NCI-H2107 treated with DMSO at 0.1 percent for 48 hours (cell line): ENCODE results near the gene MTOR.

ENCODE experiments used
- DNase-seq: peaks from one replicate; lab custom pipeline; 2025; ENCODE audit not compliant: unreplicated experiment; lab: John Stamatoyannopoulos, UW

Gene MTOR

GRCh38 chr1:11153184-11153583 is 109.2 kb downstream of the MTOR start:
- DNase-seq, result no peak

DNA sequence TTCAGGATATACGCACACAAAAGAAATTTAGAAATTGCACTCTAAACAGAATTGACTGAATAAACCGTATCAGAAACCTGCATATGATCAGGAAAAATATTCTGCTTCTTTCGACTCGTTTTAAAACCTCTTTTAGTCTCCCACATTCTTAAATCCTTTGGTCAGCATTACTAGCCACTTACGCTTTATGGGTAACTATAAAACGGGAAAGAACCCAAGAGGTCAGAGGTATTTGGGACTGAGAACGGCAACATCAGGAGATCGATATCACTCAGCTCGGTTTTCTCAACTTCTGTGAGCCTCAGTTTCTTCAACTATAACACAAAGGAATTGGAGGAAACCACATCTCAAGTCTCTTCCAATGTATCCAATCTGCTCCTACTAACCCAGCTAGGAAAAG is 109.6 kb downstream of the MTOR start:
- DNase-seq, result no peak

- no peak for DNase-seq
Measured at GRCh38 chr1:11151826-11152612, 110.3 kb downstream of the MTOR start.

DNA sequence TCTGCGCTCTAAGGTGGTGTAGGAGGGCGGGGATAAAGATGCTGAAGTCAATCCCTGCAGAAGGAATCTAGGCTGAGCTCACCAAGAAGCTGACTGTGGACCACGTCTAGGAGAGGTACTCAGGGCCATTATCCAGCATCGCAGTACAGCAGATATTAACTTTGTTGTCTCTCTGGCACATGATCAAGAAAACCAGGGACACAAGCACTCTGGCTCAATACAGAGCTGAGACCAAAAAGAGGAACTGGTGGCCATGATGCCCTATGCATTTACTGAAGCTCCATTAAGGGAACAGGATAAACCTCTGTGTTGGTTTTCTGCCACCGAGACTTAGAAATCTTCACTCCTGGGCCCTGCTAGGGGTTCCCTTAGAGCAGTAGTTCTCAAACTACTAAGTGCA is 111.2 kb downstream of the MTOR start:
- no peak for DNase-seq

DNA sequence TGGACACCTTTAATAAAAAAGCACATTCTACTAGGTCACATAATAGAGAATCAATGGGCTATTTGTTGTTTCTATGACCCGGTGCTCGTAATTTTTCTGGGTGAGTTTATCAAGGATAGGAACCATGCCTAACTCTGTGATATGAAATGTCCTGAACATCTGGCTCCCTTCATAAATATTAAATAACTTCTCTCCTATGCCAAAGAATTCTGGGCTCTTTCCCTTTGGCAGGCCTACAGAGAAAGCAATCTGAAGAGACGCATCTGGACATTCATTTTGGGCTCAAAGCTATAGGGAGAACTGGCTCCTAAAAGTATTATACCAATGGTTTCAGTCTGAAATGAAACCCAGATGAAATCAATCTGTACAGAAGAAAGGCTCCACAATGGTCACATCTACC is 112.0 kb downstream of the MTOR start:
- DNase-seq, result no peak

- DNase-seq, result no peak
Measured at GRCh38 chr1:11147197-11147770, 115.1 kb downstream of the MTOR start.

- no peak for DNase-seq
Measured at GRCh38 chr1:11145741-11146140, 116.6 kb downstream of the MTOR start.

- no peak for DNase-seq
Measured at GRCh38 chr1:11144570-11145256, 117.6 kb downstream of the MTOR start.

DNA sequence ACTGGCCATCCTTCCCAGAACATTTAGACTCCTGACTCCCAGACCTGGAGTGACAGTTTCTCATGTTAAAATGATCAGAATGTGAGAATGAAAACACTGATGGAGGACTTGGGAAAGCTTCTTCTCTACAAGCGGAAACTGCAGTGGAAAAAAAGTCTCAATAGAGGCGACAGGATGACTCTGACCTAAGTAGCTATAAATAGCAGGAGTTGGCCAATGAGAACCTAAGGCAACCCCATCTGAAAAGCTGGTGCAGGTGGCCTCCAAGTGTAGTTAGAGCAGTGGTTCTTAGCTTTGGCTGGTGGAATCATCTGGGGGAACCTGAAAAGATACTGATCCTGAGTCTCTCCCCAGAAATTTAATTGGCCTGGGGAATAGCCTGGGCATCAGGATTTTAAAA is 118.4 kb downstream of the MTOR start:
- no peak for DNase-seq

DNA sequence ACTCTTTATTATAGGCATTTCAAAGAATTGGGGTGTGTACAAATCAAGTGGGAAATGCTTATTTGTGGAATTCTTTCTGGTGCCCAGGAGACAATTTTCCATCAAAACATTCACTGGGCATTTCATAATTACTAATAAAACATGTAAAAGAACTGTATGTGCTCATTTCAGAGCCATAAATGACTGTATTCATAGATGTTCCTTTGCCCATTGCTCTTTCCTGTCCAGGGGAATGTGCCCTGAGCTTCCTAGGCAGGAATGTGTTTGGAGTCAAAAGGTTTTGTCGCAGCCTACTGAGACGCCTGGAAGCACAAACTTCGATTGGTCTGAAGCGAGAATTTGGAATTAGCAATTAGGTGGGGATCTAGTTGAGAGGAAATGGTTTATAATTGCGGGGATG is 119.0 kb downstream of the MTOR start:
- no peak for DNase-seq

DNA sequence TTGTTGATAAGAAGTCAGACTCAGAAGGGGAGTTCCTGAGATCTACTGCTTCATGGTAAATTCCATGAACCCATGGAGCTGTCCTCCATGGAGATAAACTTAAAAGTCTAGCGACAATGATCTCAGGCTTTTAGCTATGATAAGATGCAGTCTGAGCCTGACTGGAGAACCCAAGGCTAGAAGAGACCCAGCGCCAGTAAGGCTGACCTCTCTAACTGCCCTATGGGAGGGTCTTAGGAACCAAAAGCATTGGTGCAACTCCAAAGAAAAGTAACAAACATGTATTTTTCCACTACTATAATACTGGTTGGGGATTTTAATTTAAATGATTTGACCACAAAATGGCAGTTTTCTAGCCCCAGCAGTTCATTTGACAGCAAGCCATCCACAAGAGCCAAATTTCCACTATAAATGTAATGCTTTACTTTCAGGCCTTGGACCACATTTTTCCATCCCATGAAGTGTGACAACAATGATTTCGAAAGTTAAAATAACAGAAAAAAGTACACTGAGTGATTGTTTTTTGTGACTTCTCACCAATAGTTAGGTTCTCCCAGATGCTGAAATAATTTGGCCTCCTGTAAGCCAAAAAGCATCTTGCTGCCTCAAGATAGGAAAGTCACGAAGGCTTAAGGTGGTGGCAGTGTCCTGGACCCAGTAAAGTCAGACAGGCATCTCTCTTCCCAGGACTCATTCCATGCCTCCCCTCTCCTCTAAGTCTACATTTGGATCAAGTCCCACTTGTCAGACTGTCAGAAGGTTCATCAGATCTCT is 119.5 kb downstream of the MTOR start:
- DNase-seq, result no peak

DNA sequence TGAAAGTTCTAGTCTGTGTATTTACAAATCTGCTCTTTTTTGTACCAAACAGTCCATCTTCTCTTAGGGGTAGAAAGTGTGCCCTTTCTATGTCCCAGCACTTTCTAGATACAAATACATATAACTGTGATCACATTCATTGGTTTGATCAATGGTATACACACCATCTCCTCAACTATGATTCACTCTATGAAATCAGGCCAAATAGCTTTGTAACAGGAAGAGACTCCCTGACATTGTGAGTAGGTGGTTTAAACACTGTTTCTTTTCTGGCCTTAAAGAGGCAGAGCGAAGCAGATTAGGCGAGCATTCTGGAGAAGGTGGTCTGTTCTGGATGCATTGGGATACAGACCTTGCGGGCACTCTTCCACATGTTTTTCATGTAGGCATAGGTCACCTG is 123.4 kb downstream of the MTOR start:
- DNase-seq, result no peak

- DNase-seq, result no peak
Measured at GRCh38 chr1:11138029-11138428, 124.3 kb downstream of the MTOR start.

GRCh38 chr1:11134898-11135266 is 127.5 kb downstream of the MTOR start:
- no peak for DNase-seq

DNA sequence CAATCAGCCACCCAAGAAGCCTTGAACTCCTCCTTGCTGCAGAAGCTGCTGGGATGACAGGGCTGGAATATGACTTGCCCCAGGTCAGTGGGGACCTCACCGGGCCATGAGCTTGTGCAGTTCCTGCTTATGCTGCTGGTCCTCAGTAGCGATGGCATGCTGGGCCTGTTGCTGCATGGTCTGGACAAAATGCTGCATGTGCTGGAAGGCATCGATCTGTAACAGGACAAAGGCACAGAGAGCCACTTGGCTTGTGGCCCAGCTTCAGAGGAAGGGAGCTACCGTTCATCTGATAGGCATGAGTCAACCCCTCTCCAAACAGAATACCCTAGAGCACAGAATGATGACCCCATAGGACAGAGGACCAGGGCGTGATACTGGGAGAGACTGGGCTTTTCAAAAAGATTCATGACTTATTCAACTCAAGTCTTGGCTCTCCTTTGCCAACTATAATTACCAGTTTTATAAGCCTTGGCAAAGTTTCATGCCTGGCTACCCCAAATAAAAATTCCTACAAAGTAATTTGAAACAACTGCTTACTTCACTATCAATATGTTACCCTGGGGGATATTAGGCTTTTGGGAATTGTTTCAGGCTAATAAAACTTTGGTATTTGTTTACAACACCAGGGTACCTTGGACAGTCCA is 128.0 kb downstream of the MTOR start:
- no peak for DNase-seq

- DNase-seq, result no peak
Measured at GRCh38 chr1:11132563-11133293, 129.6 kb downstream of the MTOR start.

GRCh38 chr1:11131816-11132215 is 130.5 kb downstream of the MTOR start:
- DNase-seq, result no peak

GRCh38 chr1:11130406-11130805 is 131.9 kb downstream of the MTOR start:
- DNase-seq, result no peak

DNA sequence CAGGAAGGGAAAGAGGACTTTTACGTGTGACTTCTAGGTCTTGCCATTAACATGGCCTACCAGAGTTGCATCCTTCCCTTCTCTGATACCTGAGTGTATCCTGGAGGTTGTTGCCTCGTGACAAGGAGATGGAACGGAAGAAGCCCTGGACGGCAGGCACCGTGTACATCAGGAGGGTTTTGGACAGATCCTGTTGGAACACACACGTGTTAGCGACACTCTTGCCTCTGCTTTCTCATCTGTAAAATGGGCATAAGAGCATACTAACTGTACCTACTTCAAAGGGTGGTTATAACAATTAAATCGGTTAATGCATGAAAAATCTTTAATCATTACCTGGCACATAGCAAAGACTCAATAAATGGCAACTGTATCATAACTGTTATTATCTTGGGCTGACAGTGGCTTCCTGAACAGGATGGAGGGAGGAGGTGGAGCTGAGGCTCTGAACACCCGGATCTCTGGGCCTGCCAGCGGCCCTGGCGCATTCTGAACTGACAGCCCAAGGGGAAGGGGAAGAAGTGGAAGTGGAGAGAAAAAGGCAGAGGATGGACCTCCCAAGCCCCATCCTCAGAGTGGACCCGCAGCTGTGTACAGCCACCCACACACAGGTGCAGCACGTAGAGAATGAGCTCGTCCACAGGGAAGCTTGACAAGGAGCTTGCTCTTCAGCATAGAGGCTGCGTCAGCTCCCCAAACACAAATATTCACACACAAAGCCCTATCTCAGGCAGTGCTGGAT is 132.5 kb downstream of the MTOR start:
- no peak for DNase-seq

DNA sequence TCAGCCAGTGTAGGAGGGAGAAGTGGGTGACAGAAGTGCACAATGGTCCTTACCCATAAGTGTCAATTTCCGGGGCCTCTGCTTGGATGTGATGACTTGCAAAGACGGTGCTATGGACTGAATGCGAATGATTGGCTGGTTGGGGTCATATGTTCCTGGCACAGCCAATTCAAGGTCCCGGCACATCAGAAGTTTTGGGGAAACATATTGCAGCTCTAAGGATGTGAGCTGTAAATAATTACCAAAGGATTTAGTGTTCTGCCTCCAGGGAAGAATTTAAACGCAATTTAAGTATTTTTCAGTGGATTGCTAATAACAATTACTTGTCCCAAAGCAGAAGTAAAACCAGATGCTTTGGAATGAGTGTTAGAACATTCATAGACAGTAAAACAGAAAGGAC is 135.8 kb downstream of the MTOR start:
- no peak for DNase-seq
